ENCODE results near the gene CEMIP2. TPM values are rescaled to one million over a fixed set of nuclear protein-coding genes. Genes with fewer than 3 reads are reported as not detected.

Gene CEMIP2
- total RNA-seq, 1 donor from 2014 or later = 34.4 TPM

DNA sequence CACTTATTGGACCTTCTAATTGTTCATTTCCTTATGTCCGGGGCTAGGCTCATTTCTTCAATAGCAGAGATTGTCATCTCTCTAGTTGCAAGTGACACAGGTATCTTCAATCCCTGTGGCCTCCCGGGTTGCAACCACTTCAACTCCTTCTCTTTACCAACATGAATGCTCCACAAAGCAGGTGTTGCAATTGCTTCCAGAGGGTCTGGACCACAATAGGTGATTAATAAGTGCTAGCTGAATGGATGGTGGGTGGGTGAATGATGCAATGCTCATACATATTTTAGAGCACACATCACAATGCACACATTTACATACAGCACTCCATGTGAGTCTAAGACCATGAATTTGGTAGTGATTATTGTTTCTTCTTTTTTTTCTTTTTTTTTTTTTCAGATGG, 2.6 kb downstream of the CEMIP2 start:
- Histone ChIP-seq H3K9me3 (no peaks in the 10 kb centered on the region), H3K36me3 (no peaks in the 10 kb centered on the region), H3K4me3 (no peak overlapping the region), H3K27me3 (no peaks in the 10 kb centered on the region), H3K4me1 (peaks cover 0 to 23% of the 10 kb centered on the region in 2 donors), H3K27ac (no peak overlapping the region)
- no peak for TF ChIP-seq CTCF (IDR thresholded peaks at IDR 0.05)
- intact Hi-C loops (cut with DNase I) = loop anchor here (5.0 kb wide), 2 partner anchors 158 to 602 kb away; partner anchors contain the start of gene ZFAND5
- DNase-seq (ENCODE audit: low spot score in 2 of 2) = no peak

GRCh38 chr9:71764891-71765290, 3.4 kb downstream of the CEMIP2 start:
- intact Hi-C loops (cut with DNase I) = loop anchor here (5.0 kb wide), 2 partner anchors 158 to 602 kb away; partner anchors contain the start of gene ZFAND5
- H3K27me3 ChIP-seq = no peaks in the 10 kb centered on the region
- H3K36me3 ChIP-seq = no peaks in the 10 kb centered on the region
- H3K4me3 ChIP-seq = no peak overlapping the region
- H3K9me3 ChIP-seq = no peaks in the 10 kb centered on the region
- DNase-seq (ENCODE audit: low spot score in 2 of 2) = no peak
- peaks cover 0 to 23% of the 10 kb centered on the region in 2 donors for H3K4me1 ChIP-seq
- no peak overlapping the region for H3K27ac ChIP-seq
- TF ChIP-seq CTCF (IDR thresholded peaks at IDR 0.05) = no peak

DNA sequence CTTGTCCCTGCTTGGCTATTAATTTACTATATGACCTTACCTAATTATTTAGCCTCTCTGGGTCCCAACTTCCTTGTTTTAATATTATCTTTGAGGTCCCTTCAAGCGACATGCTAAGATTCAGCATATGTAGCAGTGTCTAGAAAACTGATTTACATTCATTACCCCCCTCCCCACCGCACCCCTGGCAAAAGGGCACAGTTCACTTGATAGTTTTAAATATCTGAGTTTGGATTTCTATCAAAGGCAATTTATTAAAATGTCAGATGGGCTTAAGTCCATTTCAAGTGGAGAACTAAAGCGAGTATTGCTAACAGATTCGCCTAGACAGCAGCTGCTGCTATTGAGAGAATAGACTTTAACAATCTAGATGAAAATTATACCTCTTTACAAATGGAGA, 3.9 kb downstream of the CEMIP2 start:
- Histone ChIP-seq H3K4me3 (no peak overlapping the region), H3K4me1 (peaks cover 0 to 19% of the 10 kb centered on the region in 2 donors), H3K27me3 (no peaks in the 10 kb centered on the region), H3K36me3 (no peaks in the 10 kb centered on the region), H3K27ac (no peak overlapping the region), H3K9me3 (no peaks in the 10 kb centered on the region)
- no peak for DNase-seq (ENCODE audit: low spot score in 2 of 2)
- no peak for TF ChIP-seq CTCF (IDR thresholded peaks at IDR 0.05)
- intact Hi-C loops (cut with DNase I) = no loop called here

- H3K36me3 ChIP-seq = no peaks in the 10 kb centered on the region
- DNase-seq (ENCODE audit: low spot score in 2 of 2) = no peak
- no peak for TF ChIP-seq CTCF (IDR thresholded peaks at IDR 0.05)
- peaks cover 0 to 14% of the 10 kb centered on the region in 2 donors for H3K4me1 ChIP-seq
- intact Hi-C loops (cut with DNase I) = no loop called here
- H3K27ac ChIP-seq = no peak overlapping the region
- H3K4me3 ChIP-seq = no peak overlapping the region
- H3K27me3 ChIP-seq = no peaks in the 10 kb centered on the region
- no peaks in the 10 kb centered on the region for H3K9me3 ChIP-seq
Observed at GRCh38 chr9:71763832-71764231, 4.5 kb downstream of the CEMIP2 start.

GRCh38 chr9:71762900-71763653, 5.2 kb downstream of the CEMIP2 start:
- Histone ChIP-seq H3K36me3 (no peaks in the 10 kb centered on the region), H3K4me1 (peaks cover 0 to 20% of the 10 kb centered on the region in 2 donors), H3K9me3 (no peaks in the 10 kb centered on the region), H3K4me3 (no peak overlapping the region), H3K27me3 (no peaks in the 10 kb centered on the region), H3K27ac (no peak overlapping the region)
- DNase-seq (ENCODE audit: low spot score in 2 of 2) = no peak
- TF ChIP-seq CTCF (IDR thresholded peaks at IDR 0.05) = no peak
- intact Hi-C loops (cut with DNase I) = no loop called here
